Endothelial cell of umbilical vein (primary cell): ENCODE measurements around the gene APBA2. TPM values are rescaled to one million over a fixed set of nuclear protein-coding genes. Genes with fewer than 3 reads are reported as not detected.

Experiments used
- BruUV-seq: library from RNA; stranded (reverse); fragments of 400-500 nt; replicated peaks from 2 replicates; lab custom pipeline; 2021; lab: Mats Ljungman, UMichigan
- CTCF ChIA-PET: fragments of 300-600, 350-600 bp; sonication (Branson Sonifier 250); formaldehyde crosslinking; loops from one replicate; lab custom pipeline; 2021; ENCODE audit warnings: antibody characterized with exemption, inconsistent platforms; lab: Charles Lee
- POLR2A ChIA-PET: fragments of 300-600, 350-600 bp; sonication (Branson Sonifier 250); formaldehyde crosslinking; loops from one replicate; lab custom pipeline; 2021; ENCODE audit warnings: antibody characterized with exemption, inconsistent platforms; lab: Charles Lee
- DNase-seq: peaks from one replicate; pipeline ENCODE4 v3.0.0-alpha.2; 2011; ENCODE audit warnings: low read depth, low spot score
- FAIRE-seq: peaks from 2 replicates; lab custom pipeline; 2011; peaks lifted over from hg19 to GRCh38; lab: Jason Lieb, UNC
- H2AFZ ChIP-seq: 2 replicates; pipeline ENCODE4 v1.6.0; 2012; ENCODE audit warnings: low read depth, low read length, control low read depth, inconsistent platforms
- H3K27ac ChIP-seq: 2 replicates; pipeline ENCODE4 v1.5.1; 2011; ENCODE audit warnings: low read depth, mild to moderate bottlenecking, control low read depth, low read length, moderate library complexity; ENCODE audit not compliant: insufficient read depth
- H3K27me3 ChIP-seq, 2 experiments: 2 replicates each; pipeline versions ENCODE4 v1.6.0 to v1.6.1; 2011; ENCODE audit warnings: low read length in 2 of 2, mixed read lengths in 1 of 2; ENCODE audit not compliant: control insufficient read depth in 2 of 2, insufficient read depth in 2 of 2
- H3K36me3 ChIP-seq, 2 experiments: 2 replicates in 1 of 2; 3 replicates in 1 of 2; pipeline ENCODE4 v1.5.1; 2011; ENCODE audit warnings: low read length in 2 of 2, mild to moderate bottlenecking in 1 of 2, moderate library complexity in 1 of 2; ENCODE audit not compliant: control insufficient read depth in 2 of 2, insufficient read depth in 2 of 2; ENCODE audit errors: extremely low read depth in 1 of 2
- H3K4me1 ChIP-seq: 3 replicates; pipeline ENCODE4 v1.5.1; 2011; ENCODE audit warnings: mild to moderate bottlenecking, low read length; ENCODE audit not compliant: control insufficient read depth, insufficient read depth; ENCODE audit errors: extremely low read depth
- H3K4me2 ChIP-seq: 2 replicates; pipeline ENCODE4 v1.6.1; 2011; ENCODE audit warnings: low read length, control low read depth, mixed read lengths; ENCODE audit not compliant: insufficient read depth
- H3K4me3 ChIP-seq, 3 experiments: fragments of 200-600 bp in 1 of 3; sonication (generic), shearing (Covaris generic) in 1 of 3; replicated peaks in 1 of 3; 2 replicates each; pipeline ENCODE4 v1.5.1; 2011 to 2016; ENCODE audit warnings: control low read depth in 3 of 3, low read length in 3 of 3, mild to moderate bottlenecking in 2 of 3, inconsistent platforms in 1 of 3, low read depth in 1 of 3, moderate library complexity in 1 of 3; ENCODE audit not compliant: insufficient read depth in 1 of 3
- H3K79me2 ChIP-seq: 2 replicates; pipeline ENCODE4 v1.6.0; 2012; ENCODE audit warnings: low read length, inconsistent platforms; ENCODE audit not compliant: control insufficient read depth, insufficient read depth
- H3K9ac ChIP-seq: replicated peaks from 2 replicates; pipeline ENCODE3; 2011; ENCODE audit warnings: low read length, control low read depth; ENCODE audit not compliant: insufficient read depth; ENCODE audit errors: extremely low read depth
- H3K9me1 ChIP-seq: replicated peaks from 3 replicates; pipeline ENCODE4 v1.6.0; 2011; ENCODE audit warnings: mild to moderate bottlenecking, low read length; ENCODE audit not compliant: control insufficient read depth, insufficient read depth; ENCODE audit errors: extremely low read depth
- H3K9me3 ChIP-seq: replicated peaks from 2 replicates; pipeline ENCODE4 v1.5.1; 2012; ENCODE audit warnings: low read length, inconsistent platforms; ENCODE audit not compliant: control insufficient read depth, insufficient read depth
- H4K20me1 ChIP-seq: replicated peaks from 2 replicates; pipeline ENCODE3; 2011; ENCODE audit warnings: mild to moderate bottlenecking, low read length; ENCODE audit not compliant: control insufficient read depth, insufficient read depth; ENCODE audit errors: extremely low read depth
- FOS ChIP-seq: IDR thresholded peaks from 2 replicates; pipeline ENCODE4 v1.6.1; 2011; ENCODE audit warnings: mild to moderate bottlenecking, low read length, moderate library complexity, borderline replicate concordance; ENCODE audit not compliant: insufficient read depth
- JUN ChIP-seq: IDR thresholded peaks from 2 replicates; pipeline ENCODE4 v1.6.1; 2011; ENCODE audit warnings: borderline replicate concordance, low read depth; ENCODE audit not compliant: insufficient read length, insufficient read depth
- MAX ChIP-seq: IDR thresholded peaks from 2 replicates; pipeline ENCODE4 v1.6.1; 2011; ENCODE audit not compliant: insufficient read depth, insufficient read length
- MYC ChIP-seq: IDR thresholded peaks from one replicate; pipeline ENCODE4 v1.6.1; 2011; ENCODE audit warnings: mild to moderate bottlenecking, low read depth, low read length
- POLR2A ChIP-seq: IDR thresholded peaks from 2 replicates; pipeline ENCODE4 v1.6.1; 2012; ENCODE audit warnings: low read depth, mild to moderate bottlenecking, control low read depth, low read length
- POLR2AphosphoS5 ChIP-seq: IDR thresholded peaks from 2 replicates; pipeline ENCODE4 v1.6.1; 2012; ENCODE audit warnings: low read depth, mild to moderate bottlenecking, control low read depth, low read length, moderate library complexity; ENCODE audit not compliant: insufficient read depth
- dilution Hi-C: fragments of 300-500 bp; cut with MboI; formaldehyde crosslinking; loops from one replicate; pipeline ENCODE4 v1.15.0; 2019; ENCODE audit warnings: low sequenced_read_pairs; ENCODE audit not compliant: extremely low pct_ligation_motif_present
- intact Hi-C: fragments of 100-400 bp; cut with micrococcal nuclease; formaldehyde crosslinking; loops from one replicate; pipeline ENCODE4 v1.10.0; 2022
- polyA plus RNA-seq, 4 experiments: library from polyadenylated mRNA; depleted of rRNA in 3 of 4; stranded (reverse) in 3 of 4; unstranded in 1 of 4; fragments of >200 nt; gene quantifications; 2 replicates each; pipeline versions ENCODE4 v1.2.1 to v1.2.3, GENCODE V29; 2011 to 2012; ENCODE audit warnings: missing spikeins in 1 of 4
- total RNA-seq: library from RNA; stranded (reverse); gene quantifications from 2 replicates; pipeline ENCODE4 v1.2.3, GENCODE V29; 2021

APBA2 gene
- total and polyA plus RNA-seq, 2 donors (not counting 3 experiments of a cell fraction or from before 2014, with no cell fraction given), result 5.7 to 11.1 TPM

GRCh38 chr15:28943146-28943545 is 57.4 kb downstream of the APBA2 start:
- H3K27ac ChIP-seq, result no peak overlapping the region
- no peak overlapping the region for H2AFZ ChIP-seq
- no peaks in the 10 kb centered on the region for H3K9me1 ChIP-seq
- H3K36me3 ChIP-seq, result no peaks in the 10 kb centered on the region
- H4K20me1 ChIP-seq, result no peaks in the 10 kb centered on the region
- H3K27me3 ChIP-seq, result no peaks in the 10 kb centered on the region
- no peak for TF ChIP-seq POLR2A
- ChIA-PET CTCF (no interaction called here), POLR2A (no interaction called here)
- dilution Hi-C loops, result no loop called here
- H3K4me2 ChIP-seq, result no peak overlapping the region
- H3K9me3 ChIP-seq, result no peaks in the 10 kb centered on the region
- H3K4me1 ChIP-seq, result no peaks in the 10 kb centered on the region
- FAIRE-seq, result no peak
- no peak overlapping the region for H3K4me3 ChIP-seq
- intact Hi-C loops, result no loop called here
- DNase-seq, result no peak
- H3K79me2 ChIP-seq, result no peaks in the 10 kb centered on the region
- BruUV-seq, result no TSS peak
- H3K9ac ChIP-seq, result no peak overlapping the region

- ChIA-PET CTCF (no interaction called here), POLR2A (no interaction called here)
- no peaks in the 10 kb centered on the region for H3K4me1 ChIP-seq
- H3K27me3 ChIP-seq, result no peaks in the 10 kb centered on the region
- H2AFZ ChIP-seq, result no peak overlapping the region
- H3K9me3 ChIP-seq, result no peaks in the 10 kb centered on the region
- no peaks in the 10 kb centered on the region for H3K79me2 ChIP-seq
- no peak overlapping the region for H3K9ac ChIP-seq
- H3K9me1 ChIP-seq, result no peaks in the 10 kb centered on the region
- intact Hi-C loops, result no loop called here
- DNase-seq, result no peak
- TF ChIP-seq MYC (no peak), JUN (no peak), FOS (no peak), MAX (no peak), POLR2AphosphoS5 (no peak)
- no peak overlapping the region for H3K4me2 ChIP-seq
- dilution Hi-C loops, result no loop called here
- no TSS peak for BruUV-seq
- no peak overlapping the region for H3K27ac ChIP-seq
- no peaks in the 10 kb centered on the region for H3K36me3 ChIP-seq
- no peaks in the 10 kb centered on the region for H4K20me1 ChIP-seq
- no peak for FAIRE-seq
- H3K4me3 ChIP-seq, result no peak overlapping the region
Observed at GRCh38 chr15:28943611-28944230, 57.9 kb downstream of the APBA2 start.
